ACC112 (cell line): ENCODE results near the gene TEX48.

ENCODE experiments used
- H2AFZ ChIP-seq: fragments of 200-600 bp; sonication (generic); one replicate; pipeline ENCODE4 v1.6.0; 2017; ENCODE audit warnings: antibody characterized with exemption, low read length; ENCODE audit not compliant: unreplicated experiment
- H3K27ac ChIP-seq: fragments of 200-600 bp; sonication (generic); 2 replicates; pipeline ENCODE4 v1.5.1; 2014; ENCODE audit warnings: low read depth, mild to moderate bottlenecking, antibody characterized with exemption, low read length, moderate library complexity
- H3K27me3 ChIP-seq: fragments of 200-600 bp; sonication (generic); 2 replicates; pipeline ENCODE4 v1.6.1; 2014; ENCODE audit warnings: mild to moderate bottlenecking, antibody characterized with exemption, low read length, moderate library complexity, mixed read lengths; ENCODE audit not compliant: insufficient read depth
- H3K36me3 ChIP-seq: fragments of 200-600 bp; sonication (generic); 2 replicates; pipeline ENCODE4 v1.6.1; 2016; ENCODE audit warnings: mild to moderate bottlenecking, antibody characterized with exemption, low read length, moderate library complexity, mixed read lengths; ENCODE audit not compliant: insufficient read depth
- H3K4me1 ChIP-seq: fragments of 200-600 bp; sonication (generic); one replicate; pipeline ENCODE4 v1.6.1; 2016; ENCODE audit warnings: low read length, mixed read lengths; ENCODE audit not compliant: insufficient read depth, unreplicated experiment, control insufficient read depth
- H3K4me3 ChIP-seq: fragments of 200-600 bp; sonication (generic); 2 replicates; pipeline ENCODE4 v1.5.1; 2014; ENCODE audit warnings: mild to moderate bottlenecking, low read depth, low read length
- H3K79me2 ChIP-seq: fragments of 200-600 bp; sonication (generic); one replicate; pipeline ENCODE4 v1.6.0; 2016; ENCODE audit warnings: low read length; ENCODE audit not compliant: control insufficient read depth, unreplicated experiment, insufficient read depth

Gene TEX48

GRCh38 chr9:114719290-114719689, 37.3 kb upstream of the TEX48 start:
- no peak overlapping the region for H3K4me3 ChIP-seq
- no peaks in the 10 kb centered on the region for H3K4me1 ChIP-seq
- H3K79me2 ChIP-seq, result no peaks in the 10 kb centered on the region
- H2AFZ ChIP-seq, result no peak overlapping the region
- H3K27ac ChIP-seq, result no peak overlapping the region
- no peaks in the 10 kb centered on the region for H3K36me3 ChIP-seq
- H3K27me3 ChIP-seq, result peaks cover 37% of the 10 kb centered on the region

GRCh38 chr9:114718801-114719221, 36.8 kb upstream of the TEX48 start:
- Histone ChIP-seq H3K27ac (no peak overlapping the region), H3K4me3 (no peak overlapping the region), H3K79me2 (no peaks in the 10 kb centered on the region), H3K27me3 (peaks cover 37% of the 10 kb centered on the region), H3K36me3 (no peaks in the 10 kb centered on the region), H2AFZ (no peak overlapping the region), H3K4me1 (no peaks in the 10 kb centered on the region)

- H3K4me3 ChIP-seq, result no peak overlapping the region
- no peak overlapping the region for H2AFZ ChIP-seq
- no peaks in the 10 kb centered on the region for H3K36me3 ChIP-seq
- H3K27me3 ChIP-seq, result peaks cover 37% of the 10 kb centered on the region
- H3K4me1 ChIP-seq, result no peaks in the 10 kb centered on the region
- H3K27ac ChIP-seq, result no peak overlapping the region
- H3K79me2 ChIP-seq, result no peaks in the 10 kb centered on the region
Observed at GRCh38 chr9:114717908-114718486, 36.0 kb upstream of the TEX48 start.

GRCh38 chr9:114709636-114710035, 27.6 kb upstream of the TEX48 start:
- Histone ChIP-seq H3K27me3 (peaks cover 7% of the 10 kb centered on the region), H2AFZ (no peak overlapping the region), H3K4me3 (no peak overlapping the region), H3K4me1 (no peaks in the 10 kb centered on the region), H3K36me3 (no peaks in the 10 kb centered on the region), H3K79me2 (no peaks in the 10 kb centered on the region), H3K27ac (no peak overlapping the region)

- no peaks in the 10 kb centered on the region for H3K36me3 ChIP-seq
- peaks cover 4% of the 10 kb centered on the region for H3K4me1 ChIP-seq
- no peaks in the 10 kb centered on the region for H3K79me2 ChIP-seq
- H3K4me3 ChIP-seq, result no peak overlapping the region
- no peak overlapping the region for H3K27ac ChIP-seq
- H3K27me3 ChIP-seq, result peaks cover 7% of the 10 kb centered on the region
- no peak overlapping the region for H2AFZ ChIP-seq
Observed at GRCh38 chr9:114706711-114707110, 24.7 kb upstream of the TEX48 start.

GRCh38 chr9:114701988-114702387, 20.0 kb upstream of the TEX48 start:
- no peak overlapping the region for H2AFZ ChIP-seq
- no peak overlapping the region for H3K4me3 ChIP-seq
- H3K27ac ChIP-seq, result no peak overlapping the region
- peaks cover 12% of the 10 kb centered on the region for H3K4me1 ChIP-seq
- H3K27me3 ChIP-seq, result no peaks in the 10 kb centered on the region
- H3K36me3 ChIP-seq, result no peaks in the 10 kb centered on the region
- H3K79me2 ChIP-seq, result no peaks in the 10 kb centered on the region

GRCh38 chr9:114697951-114698351, 16.0 kb upstream of the TEX48 start:
- Histone ChIP-seq H3K27me3 (no peaks in the 10 kb centered on the region), H3K4me1 (peaks cover 36% of the 10 kb centered on the region), H3K36me3 (no peaks in the 10 kb centered on the region), H2AFZ (no peak overlapping the region), H3K79me2 (no peaks in the 10 kb centered on the region), H3K27ac (no peak overlapping the region), H3K4me3 (no peak overlapping the region)

- Histone ChIP-seq H2AFZ (no peak overlapping the region), H3K4me3 (no peak overlapping the region), H3K27ac (no peak overlapping the region), H3K79me2 (no peaks in the 10 kb centered on the region), H3K27me3 (no peaks in the 10 kb centered on the region), H3K4me1 (peaks cover 37% of the 10 kb centered on the region), H3K36me3 (no peaks in the 10 kb centered on the region)
Observed at GRCh38 chr9:114696814-114697544, 15.0 kb upstream of the TEX48 start.

- Histone ChIP-seq H2AFZ (no peak overlapping the region), H3K27ac (no peak overlapping the region)
Observed at GRCh38 chr9:114695948-114696347, 14.0 kb upstream of the TEX48 start.

GRCh38 chr9:114694719-114695269, 12.8 kb upstream of the TEX48 start:
- Histone ChIP-seq H3K27me3 (no peaks in the 10 kb centered on the region), H3K36me3 (no peaks in the 10 kb centered on the region), H3K4me3 (no peak overlapping the region), H3K27ac (no peak overlapping the region), H3K79me2 (no peaks in the 10 kb centered on the region), H3K4me1 (peaks cover 50% of the 10 kb centered on the region), H2AFZ (no peak overlapping the region)

More at GRCh38 chr9:114695948-114696347, 14.0 kb upstream of the TEX48 start:
- H3K4me1 ChIP-seq, result peaks cover 42% of the 10 kb centered on the region
- H3K4me3 ChIP-seq, result no peak overlapping the region
- H3K36me3 ChIP-seq, result no peaks in the 10 kb centered on the region
- no peaks in the 10 kb centered on the region for H3K79me2 ChIP-seq
- H3K27me3 ChIP-seq, result no peaks in the 10 kb centered on the region

- H2AFZ ChIP-seq, result no peak overlapping the region
- peaks cover 53% of the 10 kb centered on the region for H3K4me1 ChIP-seq
- H3K27ac ChIP-seq, result no peak overlapping the region
- H3K36me3 ChIP-seq, result no peaks in the 10 kb centered on the region
- H3K79me2 ChIP-seq, result no peaks in the 10 kb centered on the region
- H3K4me3 ChIP-seq, result no peak overlapping the region
- no peaks in the 10 kb centered on the region for H3K27me3 ChIP-seq
Observed at GRCh38 chr9:114694146-114694545, 12.2 kb upstream of the TEX48 start.
